GM10248 (cell line): ENCODE data around the gene THBS1.

Source experiments
- CTCF ChIA-PET: fragments of 300-600 bp; sonication (Branson Sonifier 250); formaldehyde crosslinking; extraction: SDS; loops from one replicate; lab custom pipeline; 2021; ENCODE audit warnings: antibody characterized with exemption; lab: Yijun Ruan, JAX
- POLR2A ChIA-PET: fragments of 350-650 bp; sonication (Branson Sonifier 250); formaldehyde crosslinking; extraction: SDS; loops from one replicate; lab custom pipeline; 2020; ENCODE audit warnings: antibody characterized with exemption; lab: Yijun Ruan, JAX
- DNase-seq: peaks from one replicate; pipeline ENCODE4 v3.0.0; 2012; ENCODE audit errors: extremely low spot score
- CTCF ChIP-seq: IDR thresholded peaks from 2 replicates; pipeline ENCODE4 v1.5.1; 2012; ENCODE audit warnings: mild to moderate bottlenecking, low read depth; ENCODE audit errors: extremely low read depth, missing control alignments, control extremely low read depth

The THBS1 gene

GRCh38 chr15:39564972-39565665 is 15.8 kb upstream of the THBS1 start:
- DNase-seq: no peak
- POLR2A ChIA-PET: no interaction called here
- CTCF ChIA-PET: interaction anchor here (0.9 to 1.7 kb wide), 3 partner anchors 13 to 18 kb away, joined by 3 read pairs; no protein-coding TSS in a partner anchor
- TF ChIP-seq CTCF: no peak

- no peak for DNase-seq
- TF ChIP-seq CTCF: no peak
- ChIA-PET CTCF (interaction anchor here (1.0 kb wide), 1 partner anchor 12 kb away, joined by 3 read pairs; no protein-coding TSS in a partner anchor), POLR2A (no interaction called here)
Observed at GRCh38 chr15:39565851-39566250, 15.0 kb upstream of the THBS1 start.

GRCh38 chr15:39573287-39573686 is 7.6 kb upstream of the THBS1 start:
- no peak for TF ChIP-seq CTCF
- POLR2A ChIA-PET: no interaction called here
- DNase-seq: no peak
- CTCF ChIA-PET: interaction anchor here (1.4 kb wide), 1 partner anchor 448 kb away, joined by 3 read pairs; no protein-coding TSS in a partner anchor

- ChIA-PET CTCF (no interaction called here), POLR2A (no interaction called here)
- no peak for DNase-seq
- no peak for TF ChIP-seq CTCF
Observed at GRCh38 chr15:39573844-39574243, 7.0 kb upstream of the THBS1 start.

GRCh38 chr15:39574427-39574826 is 6.5 kb upstream of the THBS1 start:
- no peak for DNase-seq
- CTCF ChIA-PET: no interaction called here
- POLR2A ChIA-PET: no interaction called here
- no peak for TF ChIP-seq CTCF

GRCh38 chr15:39575180-39575579 is 5.7 kb upstream of the THBS1 start:
- POLR2A ChIA-PET: interaction anchor here (0.6 kb wide), 1 partner anchor 326 kb away, joined by 7 read pairs; no protein-coding TSS in a partner anchor
- TF ChIP-seq CTCF: no peak
- CTCF ChIA-PET: no interaction called here
- DNase-seq: no peak
